Stimulated activated CD8-positive, alpha-beta memory T cell treated with anti-CD3 and anti-CD28 coated beads, Interleukin-15, amount 100 ng/mL, for 1 hour (primary cell): ENCODE results near the gene STIP1.

Source experiments
- DNase-seq: peaks from one replicate; pipeline ENCODE4 v3.0.0-alpha.2; 2020; ENCODE audit warnings: low read depth

Gene STIP1

GRCh38 chr11:64251016-64251752, 65.2 kb downstream of the STIP1 start, which contains the start of gene PLCB3:
Gene PLCB3 (plus strand): TSS chr11:64251530. CDS start chr11:64251650, 120 bp downstream.
- DNase-seq = no peak

GRCh38 chr11:64251753-64252002, 65.7 kb downstream of the STIP1 start:
- DNase-seq = no peak

GRCh38 chr11:64252003-64252872, 66.3 kb downstream of the STIP1 start:
- no peak for DNase-seq

- DNase-seq = no peak
These were observed 67.1 kb downstream of the STIP1 start for GRCh38 chr11:64253043-64253442.

- DNase-seq = no peak
These were observed 67.5 kb downstream of the STIP1 start for GRCh38 chr11:64253481-64253880.
